Measurements from ENCODE around the gene E2F4. TPM values are rescaled to one million over a fixed set of nuclear protein-coding genes. Genes with fewer than 3 reads are reported as not detected.

E2F4 gene
- polyA plus RNA-seq, 1 donor (not counting 4 experiments of a cell fraction or from before 2014, with no cell fraction given), result 64.7 TPM

DNA sequence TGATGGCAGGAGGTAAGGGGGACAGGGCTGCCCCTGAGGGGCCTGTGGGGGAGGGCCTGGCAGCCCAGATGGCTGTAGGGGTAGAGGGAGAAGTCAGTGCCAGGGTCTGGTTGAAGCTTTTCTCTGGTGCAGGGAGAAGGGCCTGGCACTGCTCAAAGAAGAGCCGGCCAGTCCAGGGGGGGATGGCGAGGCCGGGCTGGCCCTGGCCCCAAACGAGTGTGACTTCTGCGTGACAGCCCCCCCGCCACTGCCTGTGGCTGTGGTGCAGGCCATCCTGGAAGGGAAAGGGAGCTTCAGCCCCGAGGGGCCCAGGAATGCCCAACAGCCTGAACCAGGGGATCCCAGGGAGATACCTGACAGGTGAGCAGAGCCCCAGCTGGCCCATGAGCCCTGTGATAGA is 24.4 kb upstream of the E2F4 start:
- Histone ChIP-seq H3K9ac (ENCODE audit: control insufficient read depth, extremely low read depth, insufficient read depth, low read length) (no peak overlapping the region), H3K9me1 (ENCODE audit: control insufficient read depth, extremely low read depth, insufficient read depth, low read length) (no peaks in the 10 kb centered on the region), H4K20me1 (ENCODE audit: control insufficient read depth, extremely low read depth, insufficient read depth, low read length) (no peaks in the 10 kb centered on the region), H2AFZ (ENCODE audit: control insufficient read depth, low read length) (no peak overlapping the region), H3K4me3 (ENCODE audit: control insufficient read depth in 2 of 3, extremely low read depth in 1 of 3, insufficient read depth in 2 of 3, low read depth in 1 of 3, low read length in 3 of 3) (no peak overlapping the region), H3K4me1 (ENCODE audit: control insufficient read depth, extremely low read depth, insufficient read depth, low read length) (peaks cover 32% of the 10 kb centered on the region), H3K4me2 (ENCODE audit: control insufficient read depth, extremely low read depth, insufficient read depth, low read depth, low read length) (no peak overlapping the region), H3K27ac (ENCODE audit: control insufficient read depth, insufficient read depth, low read length) (no peak overlapping the region), H3K79me2 (ENCODE audit: control insufficient read depth, insufficient read depth, low read length) (no peaks in the 10 kb centered on the region), H3K9me3 (ENCODE audit: control insufficient read depth, low read depth, low read length) (no peaks in the 10 kb centered on the region), H3K36me3 (ENCODE audit: control insufficient read depth in 2 of 2, extremely low read depth in 1 of 2, insufficient read depth in 2 of 2, low read length in 2 of 2) (no peaks in the 10 kb centered on the region), H3K27me3 (ENCODE audit: control insufficient read depth, extremely low read depth, insufficient read depth, low read length) (peaks cover 7% of the 10 kb centered on the region)
- dilution Hi-C loops (cut with MboI; ENCODE audit: extremely low pct_ligation_motif_present, low sequenced_read_pairs), result no loop called here
- FAIRE-seq, result no peak
- DNase-seq (ENCODE audit: low read depth, low spot score), result no peak
- TF ChIP-seq, protein P1, sequence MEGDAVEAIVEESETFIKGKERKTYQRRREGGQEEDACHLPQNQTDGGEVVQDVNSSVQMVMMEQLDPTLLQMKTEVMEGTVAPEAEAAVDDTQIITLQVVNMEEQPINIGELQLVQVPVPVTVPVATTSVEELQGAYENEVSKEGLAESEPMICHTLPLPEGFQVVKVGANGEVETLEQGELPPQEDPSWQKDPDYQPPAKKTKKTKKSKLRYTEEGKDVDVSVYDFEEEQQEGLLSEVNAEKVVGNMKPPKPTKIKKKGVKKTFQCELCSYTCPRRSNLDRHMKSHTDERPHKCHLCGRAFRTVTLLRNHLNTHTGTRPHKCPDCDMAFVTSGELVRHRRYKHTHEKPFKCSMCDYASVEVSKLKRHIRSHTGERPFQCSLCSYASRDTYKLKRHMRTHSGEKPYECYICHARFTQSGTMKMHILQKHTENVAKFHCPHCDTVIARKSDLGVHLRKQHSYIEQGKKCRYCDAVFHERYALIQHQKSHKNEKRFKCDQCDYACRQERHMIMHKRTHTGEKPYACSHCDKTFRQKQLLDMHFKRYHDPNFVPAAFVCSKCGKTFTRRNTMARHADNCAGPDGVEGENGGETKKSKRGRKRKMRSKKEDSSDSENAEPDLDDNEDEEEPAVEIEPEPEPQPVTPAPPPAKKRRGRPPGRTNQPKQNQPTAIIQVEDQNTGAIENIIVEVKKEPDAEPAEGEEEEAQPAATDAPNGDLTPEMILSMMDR (optimal IDR thresholded peaks at IDR 0.05 in 1 of 3, IDR thresholded peaks at IDR 0.05 in 1 of 3, conservative IDR thresholded peaks at IDR 0.05 in 1 of 3; ENCODE audit: extremely low read depth in 1 of 3, insufficient read depth in 2 of 3, low read length in 3 of 3), result no peak

DNA sequence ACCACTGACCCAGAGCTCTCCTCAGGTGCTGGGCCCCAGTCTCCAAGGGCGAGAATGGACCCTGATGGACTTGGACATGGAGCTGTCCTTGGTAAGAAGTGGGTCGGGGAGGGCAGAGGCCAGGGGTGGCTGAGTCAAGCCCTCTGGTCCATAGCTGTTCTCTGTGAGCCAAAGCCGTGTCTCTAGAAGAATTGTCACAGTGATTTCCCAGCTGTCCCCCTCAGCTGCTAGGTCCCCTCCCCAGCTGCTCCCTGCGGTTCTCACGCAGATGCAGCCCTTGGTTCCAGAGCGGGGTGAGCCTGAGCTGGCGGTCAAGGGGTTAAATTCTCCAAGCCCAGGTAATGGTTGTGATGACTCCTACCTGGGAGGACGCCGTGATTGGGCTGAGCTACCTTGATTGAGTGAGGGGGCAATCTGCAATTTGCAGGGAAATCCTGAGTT is 22.9 kb upstream of the E2F4 start:
- Histone ChIP-seq H3K36me3 (ENCODE audit: control insufficient read depth in 2 of 2, extremely low read depth in 1 of 2, insufficient read depth in 2 of 2, low read length in 2 of 2) (no peaks in the 10 kb centered on the region), H3K9ac (ENCODE audit: control insufficient read depth, extremely low read depth, insufficient read depth, low read length) (no peak overlapping the region), H3K9me3 (ENCODE audit: control insufficient read depth, low read depth, low read length) (no peaks in the 10 kb centered on the region), H3K27me3 (ENCODE audit: control insufficient read depth, extremely low read depth, insufficient read depth, low read length) (no peaks in the 10 kb centered on the region), H3K79me2 (ENCODE audit: control insufficient read depth, insufficient read depth, low read length) (no peaks in the 10 kb centered on the region), H4K20me1 (ENCODE audit: control insufficient read depth, extremely low read depth, insufficient read depth, low read length) (no peaks in the 10 kb centered on the region), H3K9me1 (ENCODE audit: control insufficient read depth, extremely low read depth, insufficient read depth, low read length) (no peaks in the 10 kb centered on the region), H3K27ac (ENCODE audit: control insufficient read depth, insufficient read depth, low read length) (no peak overlapping the region), H2AFZ (ENCODE audit: control insufficient read depth, low read length) (no peak overlapping the region), H3K4me2 (ENCODE audit: control insufficient read depth, extremely low read depth, insufficient read depth, low read depth, low read length) (peak overlapping the region; percentile 77), H3K4me1 (ENCODE audit: control insufficient read depth, extremely low read depth, insufficient read depth, low read length) (peaks cover 31% of the 10 kb centered on the region), H3K4me3 (ENCODE audit: control insufficient read depth in 2 of 3, extremely low read depth in 1 of 3, insufficient read depth in 2 of 3, low read depth in 1 of 3, low read length in 3 of 3) (no peak overlapping the region)
- DNase-seq (ENCODE audit: low read depth, low spot score) (no peak), FAIRE-seq (no peak)
- dilution Hi-C loops (cut with MboI; ENCODE audit: extremely low pct_ligation_motif_present, low sequenced_read_pairs), result no loop called here
- no peak for TF ChIP-seq EZH2 (IDR thresholded peaks at IDR 0.05; ENCODE audit: low read length)

DNA sequence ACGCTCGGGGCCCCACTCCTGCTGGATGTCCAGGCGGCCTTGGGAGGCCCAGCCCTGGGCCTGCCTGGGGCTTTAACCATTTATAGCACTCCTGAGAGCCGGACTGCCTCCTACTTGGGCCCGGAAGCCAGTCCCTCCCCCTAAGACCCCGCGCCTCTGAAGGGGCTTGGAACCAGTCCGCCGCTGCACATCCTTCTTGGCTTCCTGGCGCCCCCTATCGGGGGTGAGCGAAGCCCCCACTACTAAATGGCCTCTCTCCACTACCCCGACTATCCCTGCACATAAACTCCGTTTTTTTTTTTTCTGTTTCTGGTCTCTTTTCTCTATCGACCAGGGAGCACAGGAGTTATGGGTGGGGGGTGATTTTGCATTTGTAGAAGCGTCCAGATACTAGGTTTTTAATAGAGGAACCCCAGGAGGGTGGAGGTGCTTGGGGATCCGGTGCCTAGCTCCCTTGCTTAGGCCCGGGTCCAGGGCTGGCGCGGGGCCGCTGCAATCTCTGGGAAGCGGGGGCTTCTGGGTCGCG is 22.2 kb upstream of the E2F4 start:
- peak overlapping the region; percentile 32 for H2AFZ ChIP-seq (ENCODE audit: control insufficient read depth, low read length)
- H3K9me3 ChIP-seq (ENCODE audit: control insufficient read depth, low read depth, low read length), result no peaks in the 10 kb centered on the region
- no peaks in the 10 kb centered on the region for H3K27me3 ChIP-seq (ENCODE audit: control insufficient read depth, extremely low read depth, insufficient read depth, low read length)
- FAIRE-seq (no peak), DNase-seq (ENCODE audit: low read depth, low spot score) (no peak)
- H3K4me1 ChIP-seq (ENCODE audit: control insufficient read depth, extremely low read depth, insufficient read depth, low read length), result peaks cover 34% of the 10 kb centered on the region
- H3K9me1 ChIP-seq (ENCODE audit: control insufficient read depth, extremely low read depth, insufficient read depth, low read length), result no peaks in the 10 kb centered on the region
- H3K79me2 ChIP-seq (ENCODE audit: control insufficient read depth, insufficient read depth, low read length), result no peaks in the 10 kb centered on the region
- peak overlapping the region; percentile 77 for H3K4me2 ChIP-seq (ENCODE audit: control insufficient read depth, extremely low read depth, insufficient read depth, low read depth, low read length)
- TF ChIP-seq EZH2 (IDR thresholded peaks at IDR 0.05; ENCODE audit: low read length), result no peak
- TF ChIP-seq, protein P1 (optimal IDR thresholded peaks at IDR 0.05 in 1 of 3, IDR thresholded peaks at IDR 0.05 in 1 of 3, conservative IDR thresholded peaks at IDR 0.05 in 1 of 3; ENCODE audit: extremely low read depth in 1 of 3, insufficient read depth in 2 of 3, low read length in 3 of 3), result peak; percentile 45 to 67 (median 49)
- H4K20me1 ChIP-seq (ENCODE audit: control insufficient read depth, extremely low read depth, insufficient read depth, low read length), result no peaks in the 10 kb centered on the region
- peak overlapping the region; percentile 40 to 74 (median 62) for H3K4me3 ChIP-seq (ENCODE audit: control insufficient read depth in 2 of 3, extremely low read depth in 1 of 3, insufficient read depth in 2 of 3, low read depth in 1 of 3, low read length in 3 of 3)
- peak overlapping the region; percentile 67 for H3K27ac ChIP-seq (ENCODE audit: control insufficient read depth, insufficient read depth, low read length)
- dilution Hi-C loops (cut with MboI; ENCODE audit: extremely low pct_ligation_motif_present, low sequenced_read_pairs), result no loop called here
- H3K36me3 ChIP-seq (ENCODE audit: control insufficient read depth in 2 of 2, extremely low read depth in 1 of 2, insufficient read depth in 2 of 2, low read length in 2 of 2), result no peaks in the 10 kb centered on the region
- peak overlapping the region; percentile 68 for H3K9ac ChIP-seq (ENCODE audit: control insufficient read depth, extremely low read depth, insufficient read depth, low read length)
